AG09309 (cell line): ENCODE results near the gene SULF2.

Source experiments
- DNase-seq: peaks from one replicate; pipeline ENCODE4 v3.0.0-alpha.2; 2010; ENCODE audit warnings: low read depth
- H3K4me3 ChIP-seq: 2 replicates; pipeline ENCODE4 v1.5.1; 2011; ENCODE audit warnings: mild to moderate bottlenecking, low read depth, low read length, moderate library complexity; ENCODE audit not compliant: control insufficient read depth
- CTCF ChIP-seq: IDR thresholded peaks from 2 replicates; pipeline ENCODE4 v1.5.1; 2011; ENCODE audit warnings: mild to moderate bottlenecking, low read depth, low read length, inconsistent platforms; ENCODE audit not compliant: insufficient read depth, control insufficient read depth; ENCODE audit errors: missing control alignments

SULF2 gene

GRCh38 chr20:47706345-47706744, 78.9 kb downstream of the SULF2 start:
- no peak overlapping the region for H3K4me3 ChIP-seq
- no peak for TF ChIP-seq CTCF
- no peak for DNase-seq

GRCh38 chr20:47705497-47705856, 79.8 kb downstream of the SULF2 start:
- no peak for TF ChIP-seq CTCF
- no peak for DNase-seq
- H3K4me3 ChIP-seq = no peak overlapping the region

- no peak overlapping the region for H3K4me3 ChIP-seq
- TF ChIP-seq CTCF = no peak
- no peak for DNase-seq
Observed at GRCh38 chr20:47704746-47705496, 80.4 kb downstream of the SULF2 start.

GRCh38 chr20:47703748-47704147, 81.5 kb downstream of the SULF2 start:
- DNase-seq = no peak
- TF ChIP-seq CTCF = no peak
- H3K4me3 ChIP-seq = no peak overlapping the region

- TF ChIP-seq CTCF = no peak
- no peak overlapping the region for H3K4me3 ChIP-seq
- DNase-seq = peak; percentile 75
Observed at GRCh38 chr20:47701612-47702011, 83.7 kb downstream of the SULF2 start.

GRCh38 chr20:47700327-47700726, 85.0 kb downstream of the SULF2 start:
- no peak overlapping the region for H3K4me3 ChIP-seq
- DNase-seq = no peak
- TF ChIP-seq CTCF = no peak
